Activated CD8-positive, alpha-beta memory T cell treated with anti-CD3 and anti-CD28 coated beads for 24 hours (primary cell): ENCODE results near the gene MDC1.

Experiments used
- DNase-seq: peaks from one replicate; pipeline ENCODE4 v3.0.0-alpha.2; 2020

Gene MDC1

GRCh38 chr6:30747902-30748769 lies 31.1 kb upstream of the MDC1 start:
- no peak for DNase-seq

- no peak for DNase-seq
These were observed 30.2 kb upstream of the MDC1 start for GRCh38 chr6:30747300-30747687.

GRCh38 chr6:30744054-30744805 lies 27.1 kb upstream of the MDC1 start, which contains the start of gene IER3:
TSS of gene IER3 (minus strand) at chr6:30744547. CDS start at chr6:30744518, 29 bp downstream.
- DNase-seq: peak; percentile 98

GRCh38 chr6:30743099-30744053 lies 26.3 kb upstream of the MDC1 start:
- DNase-seq: peak; percentile 83

- peak; percentile 99 for DNase-seq
These were observed 25.4 kb upstream of the MDC1 start, which contains the start of gene FLOT1 for GRCh38 chr6:30742316-30743098. TSS of gene FLOT1 (minus strand) at chr6:30742687. CDS start at chr6:30742189, 498 bp downstream.

- DNase-seq: peak; percentile 79
These were observed 24.8 kb upstream of the MDC1 start for GRCh38 chr6:30741789-30742315.

GRCh38 chr6:30741063-30741779 lies 24.1 kb upstream of the MDC1 start:
- DNase-seq: peak; percentile 73

- DNase-seq: no peak
These were observed 23.4 kb upstream of the MDC1 start for GRCh38 chr6:30740540-30740870.

GRCh38 chr6:30738532-30738931 lies 21.5 kb upstream of the MDC1 start:
- DNase-seq: no peak

- no peak for DNase-seq
These were observed 18.7 kb upstream of the MDC1 start for GRCh38 chr6:30735668-30736314.

- no peak for DNase-seq
These were observed 15.3 kb upstream of the MDC1 start for GRCh38 chr6:30732237-30732943.

GRCh38 chr6:30730601-30731435 lies 13.7 kb upstream of the MDC1 start:
- DNase-seq: peak; percentile 91

- no peak for DNase-seq
These were observed 11.0 kb upstream of the MDC1 start for GRCh38 chr6:30727920-30728553.

- DNase-seq: peak; percentile 64
These were observed 9.7 kb upstream of the MDC1 start for GRCh38 chr6:30726506-30727413.

- peak; percentile 73 for DNase-seq
These were observed 8.8 kb upstream of the MDC1 start for GRCh38 chr6:30725713-30726505.
